WERI-Rb-1 (cell line): ENCODE results near the gene PRORP.

Experiments
- DNase-seq: peaks from one replicate; pipeline ENCODE4 v3.0.0-alpha.2; 2020
- H3K27ac ChIP-seq: fragments of 250-450 bp; sonication (Bioruptor Pico); 2 replicates; pipeline ENCODE4 v1.5.1; 2020; ENCODE audit warnings: mild to moderate bottlenecking, moderate library complexity
- H3K27me3 ChIP-seq: fragments of 250-450 bp; sonication (Bioruptor Pico); 2 replicates; pipeline ENCODE4 v1.5.1; 2021; ENCODE audit warnings: mild to moderate bottlenecking, low read depth, moderate library complexity; ENCODE audit not compliant: insufficient read depth, severe bottlenecking
- H3K36me3 ChIP-seq: fragments of 250-450 bp; sonication (Bioruptor Pico); 2 replicates; pipeline ENCODE4 v1.5.1; 2020; ENCODE audit warnings: mild to moderate bottlenecking, moderate library complexity
- H3K4me3 ChIP-seq: 2 replicates; pipeline ENCODE4 v1.5.1; 2011; ENCODE audit warnings: low read depth, mild to moderate bottlenecking, control low read depth, low read length
- H3K9me3 ChIP-seq: fragments of 250-450 bp; sonication (Bioruptor Pico); 2 replicates; pipeline ENCODE4 v1.5.1; 2021; ENCODE audit warnings: mild to moderate bottlenecking, moderate library complexity; ENCODE audit not compliant: severe bottlenecking
- CTCF ChIP-seq: IDR thresholded peaks from 2 replicates; pipeline ENCODE4 v1.5.1; 2011; ENCODE audit warnings: low read depth, mild to moderate bottlenecking, control low read depth, inconsistent platforms, low read length

PRORP gene

DNA sequence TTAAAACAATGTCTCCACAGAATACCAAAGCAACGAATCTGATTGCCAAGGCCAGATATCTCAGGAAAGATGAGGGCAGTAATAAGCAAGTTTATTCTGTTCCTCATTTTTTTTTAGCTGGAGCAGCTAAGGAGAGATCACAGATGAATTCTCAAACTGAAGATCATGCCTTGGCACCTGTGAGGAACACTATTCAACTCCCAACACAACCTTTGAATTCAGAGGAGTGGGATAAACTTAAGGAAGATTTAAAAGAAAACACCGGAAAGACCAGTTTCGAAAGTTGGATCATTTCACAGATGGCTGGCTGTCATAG lies 994 bp downstream of the PRORP start:
- no peak for TF ChIP-seq CTCF
- H3K36me3 ChIP-seq: peaks cover 10% of the 10 kb centered on the region
- H3K27ac ChIP-seq: no peak overlapping the region
- peak overlapping the region; percentile 69 for H3K4me3 ChIP-seq
- no peaks in the 10 kb centered on the region for H3K9me3 ChIP-seq
- H3K27me3 ChIP-seq: no peaks in the 10 kb centered on the region
- DNase-seq: no peak

GRCh38 chr14:35124127-35124526 lies 1.8 kb downstream of the PRORP start:
- Histone ChIP-seq H3K27ac (no peak overlapping the region), H3K27me3 (no peaks in the 10 kb centered on the region), H3K36me3 (peaks cover 10% of the 10 kb centered on the region), H3K9me3 (no peaks in the 10 kb centered on the region), H3K4me3 (no peak overlapping the region)
- TF ChIP-seq CTCF: no peak
- no peak for DNase-seq

- DNase-seq: no peak
- H3K9me3 ChIP-seq: no peaks in the 10 kb centered on the region
- H3K36me3 ChIP-seq: peaks cover 20% of the 10 kb centered on the region; the same call in 1 of the 2 replicates
- H3K27ac ChIP-seq: no peak overlapping the region
- no peak overlapping the region for H3K4me3 ChIP-seq
- no peaks in the 10 kb centered on the region for H3K27me3 ChIP-seq
- no peak for TF ChIP-seq CTCF
Measured at GRCh38 chr14:35133542-35134328, 11.4 kb downstream of the PRORP start.

DNA sequence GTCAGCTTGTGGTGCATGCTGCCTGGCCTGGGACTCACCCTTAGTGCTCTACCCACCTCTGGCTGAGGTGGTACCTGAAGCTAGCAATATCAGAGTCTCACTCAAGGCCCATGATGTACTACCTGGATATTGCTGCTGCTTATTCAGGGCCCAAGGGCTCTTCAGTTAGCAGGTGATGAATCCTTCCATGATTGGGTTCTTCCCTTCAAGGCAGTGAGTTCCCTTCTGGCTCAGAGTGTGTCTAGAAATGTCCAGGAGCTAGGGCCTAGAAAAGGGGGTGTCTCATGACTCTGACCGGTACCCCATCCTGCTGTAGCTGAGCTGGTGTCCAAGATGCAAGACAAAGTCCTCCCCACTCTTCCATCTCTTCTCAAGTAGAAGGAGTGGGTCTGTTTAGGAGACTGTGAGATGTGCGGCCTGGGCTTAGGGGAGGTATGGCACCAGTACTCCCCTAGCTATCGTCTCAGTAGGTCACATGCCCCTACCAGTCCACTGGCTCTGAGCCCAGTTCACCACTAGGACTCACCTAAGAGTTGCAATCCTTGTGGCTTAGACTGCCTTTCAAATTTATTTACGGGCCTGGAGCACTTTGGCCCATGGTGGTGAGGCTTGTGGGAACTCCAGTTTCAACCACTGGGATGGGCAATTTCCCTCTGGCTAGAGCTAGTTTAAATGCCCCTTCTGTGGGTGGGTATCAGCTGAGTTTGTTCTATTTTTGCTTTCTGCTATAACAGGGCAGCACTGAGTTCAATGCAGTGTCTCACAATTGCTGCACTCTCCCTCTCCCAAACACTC lies 12.2 kb downstream of the PRORP start:
- H3K4me3 ChIP-seq: no peak overlapping the region
- H3K9me3 ChIP-seq: no peaks in the 10 kb centered on the region
- no peak overlapping the region for H3K27ac ChIP-seq
- no peak for DNase-seq
- peaks cover 20% of the 10 kb centered on the region; the same call in 1 of the 2 replicates for H3K36me3 ChIP-seq
- TF ChIP-seq CTCF: no peak
- no peaks in the 10 kb centered on the region for H3K27me3 ChIP-seq

DNA sequence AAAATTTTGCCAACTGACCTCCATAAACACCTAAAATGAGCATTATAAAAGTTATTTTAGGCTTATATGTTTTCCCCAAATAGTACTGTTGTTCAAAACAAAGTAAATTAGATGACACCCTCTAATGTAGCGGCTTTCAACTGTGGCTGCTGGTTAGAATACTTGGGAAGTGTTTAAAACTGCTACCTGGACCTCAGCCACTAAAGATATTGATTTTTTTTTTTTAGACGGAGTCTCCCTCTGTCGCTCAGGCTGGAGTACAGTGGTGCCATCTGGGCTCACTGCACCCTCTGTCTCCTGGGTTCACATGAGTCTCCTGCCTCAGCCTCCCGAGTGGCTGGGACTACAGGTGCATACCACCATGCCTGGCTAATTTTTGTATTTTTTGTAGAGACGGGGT lies 16.2 kb downstream of the PRORP start:
- no peak for DNase-seq
- no peak for TF ChIP-seq CTCF
- H3K27me3 ChIP-seq: no peaks in the 10 kb centered on the region
- no peak overlapping the region for H3K4me3 ChIP-seq
- H3K9me3 ChIP-seq: no peaks in the 10 kb centered on the region
- no peak overlapping the region for H3K27ac ChIP-seq
- peaks cover 12% of the 10 kb centered on the region; the same call in 1 of the 2 replicates for H3K36me3 ChIP-seq
